ENCODE data around the gene SV2C. TPM values are rescaled to one million over a fixed set of nuclear protein-coding genes. Genes with fewer than 3 reads are reported as not detected.

Gene SV2C
- total RNA-seq, 2 experiments from 2014 or later = 0.20 to 0.26 TPM

GRCh38 chr5:76154009-76154690 lies 71.0 kb downstream of the SV2C start:
- Mint-ChIP-seq H3K9me3 (ENCODE audit: low read depth) (no peaks in the 10 kb centered on the region), H3K27me3 (peaks cover 4% of the 10 kb centered on the region), H3K36me3 (no peaks in the 10 kb centered on the region), H3K4me3 (no peak overlapping the region), H3K27ac (no peak overlapping the region), H3K4me1 (peaks cover 3% of the 10 kb centered on the region)
- CTCF ChIA-PET = interaction anchor here (1.1 to 1.9 kb wide), 2 partner anchors 21 to 102 kb away, joined by 5 to 7 read pairs; no protein-coding TSS in a partner anchor
- no peak for DNase-seq
- no peak for ATAC-seq

GRCh38 chr5:76155536-76155935 lies 72.4 kb downstream of the SV2C start:
- no peaks in the 10 kb centered on the region for H3K9me3 Mint-ChIP-seq (ENCODE audit: low read depth)
- CTCF ChIA-PET = interaction anchor here (0.7 to 1.0 kb wide), 2 partner anchors 10 to 80 kb away, joined by 3 to 5 read pairs; no protein-coding TSS in a partner anchor
- DNase-seq (no peak), ATAC-seq (no peak)
- no peak overlapping the region for H3K4me3 Mint-ChIP-seq
- no peak overlapping the region for H3K27ac Mint-ChIP-seq
- peaks cover 4% of the 10 kb centered on the region for H3K27me3 Mint-ChIP-seq
- no peaks in the 10 kb centered on the region for H3K36me3 Mint-ChIP-seq
- H3K4me1 Mint-ChIP-seq = peaks cover 3% of the 10 kb centered on the region

GRCh38 chr5:76162335-76162734 lies 79.2 kb downstream of the SV2C start:
- Mint-ChIP-seq H3K4me1 (peaks cover 9% of the 10 kb centered on the region), H3K4me3 (no peak overlapping the region), H3K9me3 (ENCODE audit: low read depth) (peaks cover 3% of the 10 kb centered on the region), H3K27ac (no peak overlapping the region), H3K27me3 (no peaks in the 10 kb centered on the region), H3K36me3 (peaks cover 3% of the 10 kb centered on the region)
- CTCF ChIA-PET = no interaction called here
- DNase-seq = no peak
- ATAC-seq = no peak

GRCh38 chr5:76163111-76163628 lies 80.0 kb downstream of the SV2C start:
- no peak for ATAC-seq
- Mint-ChIP-seq H3K9me3 (ENCODE audit: low read depth) (peaks cover 3% of the 10 kb centered on the region), H3K4me3 (no peak overlapping the region), H3K36me3 (peaks cover 3% of the 10 kb centered on the region), H3K4me1 (peaks cover 16% of the 10 kb centered on the region), H3K27ac (no peak overlapping the region), H3K27me3 (no peaks in the 10 kb centered on the region)
- CTCF ChIA-PET = interaction anchor here (1.7 to 1.9 kb wide), 2 partner anchors 12 to 16 kb away, joined by 4 to 5 read pairs; no protein-coding TSS in a partner anchor
- no peak for DNase-seq

- H3K36me3 Mint-ChIP-seq = peaks cover 3% of the 10 kb centered on the region
- no peak for ATAC-seq
- peaks cover 4% of the 10 kb centered on the region for H3K27me3 Mint-ChIP-seq
- no peak overlapping the region for H3K27ac Mint-ChIP-seq
- no peak for DNase-seq
- H3K4me1 Mint-ChIP-seq = peaks cover 16% of the 10 kb centered on the region
- no peak overlapping the region for H3K4me3 Mint-ChIP-seq
- CTCF ChIA-PET = interaction anchor here (3.0 kb wide), 1 partner anchor 10 kb away, joined by 38 read pairs; no protein-coding TSS in a partner anchor
- H3K9me3 Mint-ChIP-seq (ENCODE audit: low read depth) = peaks cover 3% of the 10 kb centered on the region
Observed at GRCh38 chr5:76165029-76165428, 81.8 kb downstream of the SV2C start.

- peaks cover 16% of the 10 kb centered on the region for H3K4me1 Mint-ChIP-seq
- H3K9me3 Mint-ChIP-seq (ENCODE audit: low read depth) = peaks cover 3% of the 10 kb centered on the region
- H3K27ac Mint-ChIP-seq = no peak overlapping the region
- H3K4me3 Mint-ChIP-seq = no peak overlapping the region
- CTCF ChIA-PET = interaction anchor here (0.6 to 3.0 kb wide), 5 partner anchors 9 to 660 kb away, joined by 3 to 38 read pairs (median 5); no protein-coding TSS in a partner anchor
- peaks cover 3% of the 10 kb centered on the region for H3K36me3 Mint-ChIP-seq
- no peak for ATAC-seq
- peaks cover 4% of the 10 kb centered on the region for H3K27me3 Mint-ChIP-seq
- no peak for DNase-seq
Observed at GRCh38 chr5:76165711-76166374, 82.7 kb downstream of the SV2C start.

- DNase-seq (no peak), ATAC-seq (peak; percentile 85)
- Mint-ChIP-seq H3K4me3 (no peak overlapping the region), H3K4me1 (peaks cover 16% of the 10 kb centered on the region), H3K9me3 (ENCODE audit: low read depth) (peaks cover 3% of the 10 kb centered on the region), H3K27me3 (peaks cover 4% of the 10 kb centered on the region), H3K27ac (peak overlapping the region; percentile 61), H3K36me3 (peaks cover 3% of the 10 kb centered on the region)
- CTCF ChIA-PET = interaction anchor here (0.8 to 3.0 kb wide), 8 partner anchors 8 to 930 kb away, joined by 3 to 38 read pairs (median 6); partner anchors contain the start of gene ANKRD31
Observed at GRCh38 chr5:76166886-76167576, 83.8 kb downstream of the SV2C start.

- Mint-ChIP-seq H3K36me3 (peaks cover 3% of the 10 kb centered on the region), H3K4me3 (no peak overlapping the region), H3K27me3 (peaks cover 4% of the 10 kb centered on the region), H3K4me1 (peaks cover 16% of the 10 kb centered on the region), H3K9me3 (ENCODE audit: low read depth) (peaks cover 3% of the 10 kb centered on the region), H3K27ac (no peak overlapping the region)
- no peak for ATAC-seq
- DNase-seq = no peak
- CTCF ChIA-PET = no interaction called here
Observed at GRCh38 chr5:76169146-76169905, 86.1 kb downstream of the SV2C start.

- H3K9me3 Mint-ChIP-seq (ENCODE audit: low read depth) = no peaks in the 10 kb centered on the region
- H3K27me3 Mint-ChIP-seq = no peaks in the 10 kb centered on the region
- no peak overlapping the region for H3K27ac Mint-ChIP-seq
- CTCF ChIA-PET = interaction anchor here (0.7 to 3.1 kb wide), 13 partner anchors 8 to 484 kb away, joined by 3 to 38 read pairs (median 5); no protein-coding TSS in a partner anchor
- ATAC-seq = no peak
- DNase-seq = no peak
- H3K4me3 Mint-ChIP-seq = no peak overlapping the region
- H3K36me3 Mint-ChIP-seq = peaks cover 15% of the 10 kb centered on the region
- H3K4me1 Mint-ChIP-seq = peaks cover 37% of the 10 kb centered on the region
Observed at GRCh38 chr5:76174101-76174500, 90.9 kb downstream of the SV2C start.

- H3K4me3 Mint-ChIP-seq = peak overlapping the region; percentile 66
- ATAC-seq (peak; percentile 52), DNase-seq (peak; percentile 76)
- H3K36me3 Mint-ChIP-seq = peaks cover 19% of the 10 kb centered on the region
- CTCF ChIA-PET = interaction anchor here (0.5 to 3.1 kb wide), 55 partner anchors 8 to 975 kb away, joined by 3 to 38 read pairs (median 4); partner anchors contain the start of genes ANKRD31 and IQGAP2
- peak overlapping the region; percentile 97 for H3K27ac Mint-ChIP-seq
- H3K4me1 Mint-ChIP-seq = peaks cover 42% of the 10 kb centered on the region
- H3K27me3 Mint-ChIP-seq = no peaks in the 10 kb centered on the region
- H3K9me3 Mint-ChIP-seq (ENCODE audit: low read depth) = no peaks in the 10 kb centered on the region
Observed at GRCh38 chr5:76175051-76175666, 92.0 kb downstream of the SV2C start.

GRCh38 chr5:76175821-76176403 lies 92.7 kb downstream of the SV2C start:
- H3K4me1 Mint-ChIP-seq = peaks cover 42% of the 10 kb centered on the region
- H3K4me3 Mint-ChIP-seq = peak overlapping the region; percentile 66
- no peaks in the 10 kb centered on the region for H3K27me3 Mint-ChIP-seq
- DNase-seq (peak; percentile 70), ATAC-seq (peak; percentile 83)
- no peaks in the 10 kb centered on the region for H3K9me3 Mint-ChIP-seq (ENCODE audit: low read depth)
- CTCF ChIA-PET = interaction anchor here (0.6 to 3.1 kb wide), 42 partner anchors 7 to 939 kb away, joined by 3 to 38 read pairs (median 5); partner anchors contain the start of genes ANKRD31 and IQGAP2
- peaks cover 19% of the 10 kb centered on the region for H3K36me3 Mint-ChIP-seq
- H3K27ac Mint-ChIP-seq = peak overlapping the region; percentile 97

GRCh38 chr5:76177978-76178377 lies 94.8 kb downstream of the SV2C start:
- H3K4me1 Mint-ChIP-seq = peaks cover 44% of the 10 kb centered on the region
- peak overlapping the region; percentile 56 for H3K27ac Mint-ChIP-seq
- no peak for ATAC-seq

More at GRCh38 chr5:76177978-76178377, 94.8 kb downstream of the SV2C start:
- no peaks in the 10 kb centered on the region for H3K27me3 Mint-ChIP-seq
- no peak for DNase-seq
- CTCF ChIA-PET = no interaction called here
- H3K36me3 Mint-ChIP-seq = peaks cover 22% of the 10 kb centered on the region
- H3K9me3 Mint-ChIP-seq (ENCODE audit: low read depth) = peaks cover 2% of the 10 kb centered on the region
- no peak overlapping the region for H3K4me3 Mint-ChIP-seq
